KOPT-K1 (cell line): Measurements from ENCODE around the gene MMP19.
A peak's percentile ranks its signal among the peaks of the same experiment; 100 is the strongest.

Experiments
- H3K27ac ChIP-seq: fragments of 200-600 bp; sonication (generic); 2 replicates; pipeline ENCODE4 v1.5.1; 2016; ENCODE audit warnings: antibody characterized with exemption, mild to moderate bottlenecking, low read depth, low read length; ENCODE audit not compliant: poor library complexity, severe bottlenecking
- H3K36me3 ChIP-seq: fragments of 200-600 bp; sonication (generic); 2 replicates; pipeline ENCODE4 v1.5.1; 2017; ENCODE audit warnings: antibody characterized with exemption, mild to moderate bottlenecking, low read length, moderate library complexity; ENCODE audit not compliant: insufficient read depth
- H3K9me3 ChIP-seq: fragments of 200-600 bp; sonication (generic); 2 replicates; pipeline ENCODE4 v1.5.1; 2017; ENCODE audit warnings: antibody characterized with exemption, low read length, mild to moderate bottlenecking; ENCODE audit not compliant: insufficient read depth, poor library complexity, severe bottlenecking

Gene MMP19

DNA sequence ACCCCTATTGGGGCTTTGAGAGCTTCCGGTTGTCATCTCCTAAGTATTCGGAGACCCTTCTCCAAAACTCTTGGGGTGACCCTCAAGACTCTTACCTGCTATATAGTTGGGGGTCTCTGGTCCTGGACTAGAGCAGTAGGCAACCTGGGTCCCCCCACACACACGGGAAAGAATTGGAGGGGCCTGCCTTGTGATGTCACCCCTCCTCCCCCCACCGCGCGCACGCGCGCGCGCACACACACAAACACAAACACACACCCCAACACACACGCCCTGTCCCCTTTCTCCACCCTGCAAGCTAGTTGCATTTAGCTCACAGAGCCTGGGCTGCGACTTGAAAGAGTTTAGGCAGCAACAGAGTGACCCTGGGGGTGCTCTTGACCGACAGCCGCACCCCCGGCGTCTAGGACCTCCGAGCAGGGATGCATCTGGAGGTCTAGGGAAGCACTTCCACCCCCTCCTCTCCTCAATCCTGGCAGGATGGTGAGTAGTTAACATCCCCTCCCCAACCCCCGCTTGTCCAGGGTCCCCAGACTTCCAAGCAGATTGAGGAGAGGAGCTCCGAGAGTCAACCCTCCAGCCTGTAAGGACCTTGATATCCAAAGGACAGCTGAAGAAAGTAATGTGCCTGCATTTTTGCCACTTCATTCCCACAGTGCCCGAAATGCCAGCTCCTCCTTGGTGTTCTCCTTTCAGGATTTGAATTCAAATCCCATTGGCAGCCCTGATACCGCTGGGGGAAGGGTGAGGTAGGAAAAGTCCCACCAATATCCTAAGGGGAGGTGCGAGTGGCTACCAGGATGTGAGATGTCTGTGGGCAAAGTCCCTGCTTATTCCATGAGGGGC lies 11.9 kb downstream of the MMP19 start:
- Histone ChIP-seq H3K27ac (peak overlapping the region; percentile 84), H3K36me3 (peaks cover 18% of the 10 kb centered on the region), H3K9me3 (no peaks in the 10 kb centered on the region)

DNA sequence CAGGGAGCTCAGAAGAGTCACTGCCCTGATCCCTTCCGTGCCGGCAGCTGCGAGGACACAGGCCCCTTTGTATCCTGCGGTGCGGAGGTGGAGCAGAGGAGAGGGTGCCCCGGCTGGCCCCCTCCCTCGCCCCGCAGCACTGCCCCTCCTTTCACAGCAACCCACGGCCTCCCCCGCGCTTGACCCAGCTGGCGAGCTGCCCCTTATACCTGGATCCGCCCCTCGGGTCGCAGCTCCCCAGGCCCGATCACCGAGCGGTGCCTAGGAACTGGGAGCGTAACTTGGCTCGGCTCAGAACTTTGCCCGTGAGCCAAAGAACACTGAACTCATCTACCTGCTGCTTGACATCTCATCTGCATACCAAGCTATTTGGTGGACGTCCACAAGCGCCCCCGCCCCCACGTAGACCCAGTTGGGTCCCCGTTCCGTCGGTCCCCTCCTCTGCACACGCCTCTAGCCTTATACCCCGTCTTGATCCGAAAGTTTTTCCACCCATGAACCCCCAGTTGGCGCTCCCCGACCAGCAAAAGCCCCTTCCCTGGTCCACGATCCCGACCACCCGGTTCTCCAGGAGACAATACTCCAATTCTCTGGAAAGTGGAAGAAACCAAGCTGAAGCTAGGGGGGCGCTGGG lies 12.7 kb downstream of the MMP19 start:
- Histone ChIP-seq H3K36me3 (peaks cover 21% of the 10 kb centered on the region), H3K9me3 (no peaks in the 10 kb centered on the region), H3K27ac (peak overlapping the region; percentile 84)

DNA sequence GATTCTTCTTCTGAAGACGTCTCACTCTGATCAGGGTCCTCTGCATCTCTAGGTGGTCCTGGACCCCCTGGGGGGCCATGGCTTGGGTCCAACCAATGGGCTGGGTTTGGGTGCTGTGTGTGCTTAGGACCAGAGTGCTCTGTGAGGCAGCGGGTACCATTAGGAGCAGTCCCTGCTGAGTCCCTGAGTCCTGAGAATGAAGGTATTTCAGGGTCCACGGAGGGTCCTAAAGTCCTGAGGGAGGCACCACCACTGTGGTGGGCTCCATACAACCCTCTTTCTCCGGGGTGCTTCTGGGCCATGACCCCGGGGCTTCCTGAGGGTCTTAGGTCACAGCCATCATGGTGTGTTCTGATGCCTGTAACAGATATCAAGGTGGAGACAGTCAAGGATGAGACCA lies 14.4 kb downstream of the MMP19 start:
- H3K27ac ChIP-seq: peak overlapping the region; percentile 84
- peaks cover 38% of the 10 kb centered on the region for H3K36me3 ChIP-seq
- no peaks in the 10 kb centered on the region for H3K9me3 ChIP-seq

DNA sequence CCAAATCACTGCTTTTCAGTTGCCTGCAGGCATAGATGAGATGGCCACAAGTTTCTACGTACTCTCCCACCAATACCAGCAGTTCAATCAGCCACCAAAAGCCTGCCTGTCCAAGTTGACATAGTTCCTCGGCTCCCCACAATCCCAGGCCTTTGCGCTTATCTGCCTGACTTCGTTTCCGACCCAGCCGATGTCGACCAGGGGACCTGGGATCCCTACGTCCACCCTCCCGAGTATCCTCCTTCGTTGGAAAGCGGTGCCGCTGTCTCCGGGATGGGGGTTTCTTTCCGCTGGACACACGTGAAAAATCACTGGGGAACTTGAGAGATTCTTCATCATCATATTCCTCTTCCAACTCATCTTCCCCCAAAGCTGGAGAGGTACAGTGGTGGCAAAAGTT lies 14.9 kb downstream of the MMP19 start:
- peaks cover 44% of the 10 kb centered on the region for H3K36me3 ChIP-seq
- peak overlapping the region; percentile 84 for H3K27ac ChIP-seq
- H3K9me3 ChIP-seq: no peaks in the 10 kb centered on the region

DNA sequence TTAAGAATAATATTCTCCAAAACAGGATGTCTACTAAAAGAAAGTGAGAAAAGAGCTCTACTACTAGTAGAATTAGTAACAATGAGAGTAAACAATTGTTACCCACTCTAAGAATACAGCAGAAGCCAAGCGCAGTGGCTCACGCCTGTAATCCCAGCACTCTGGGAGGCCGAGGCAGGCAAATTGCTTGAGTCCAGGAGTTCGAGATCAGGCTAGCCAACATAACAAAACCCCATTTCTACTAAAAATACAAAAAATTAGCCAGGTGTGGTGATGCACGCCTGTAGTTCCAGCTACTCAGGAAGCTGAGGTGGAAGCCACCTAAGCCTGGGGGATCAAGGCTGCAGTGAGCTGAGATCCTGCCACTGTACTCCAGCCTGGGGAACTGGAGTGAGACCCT lies 18.0 kb downstream of the MMP19 start:
- Histone ChIP-seq H3K27ac (no peak overlapping the region), H3K9me3 (no peaks in the 10 kb centered on the region), H3K36me3 (peaks cover 74% of the 10 kb centered on the region)

DNA sequence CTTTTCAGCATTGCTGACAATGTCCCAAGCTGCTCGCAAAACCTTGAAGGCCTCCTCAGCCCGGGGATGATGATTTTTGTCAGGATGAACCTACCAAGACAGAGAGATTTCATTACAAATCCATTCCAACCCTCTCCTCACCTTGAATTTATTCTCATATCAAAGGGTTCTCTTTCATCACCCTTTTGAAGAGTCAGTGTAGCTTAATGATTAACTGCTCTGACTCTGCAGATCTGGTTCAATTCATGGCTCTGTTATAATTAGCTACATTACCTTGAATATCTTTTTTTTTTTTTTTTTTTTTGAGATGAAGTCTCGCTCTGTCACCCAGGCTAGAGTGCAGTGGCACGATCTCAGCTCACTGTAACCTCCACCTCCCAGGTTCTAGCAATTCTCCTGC lies 19.3 kb downstream of the MMP19 start:
- no peaks in the 10 kb centered on the region for H3K9me3 ChIP-seq
- H3K27ac ChIP-seq: no peak overlapping the region
- peaks cover 85% of the 10 kb centered on the region for H3K36me3 ChIP-seq

DNA sequence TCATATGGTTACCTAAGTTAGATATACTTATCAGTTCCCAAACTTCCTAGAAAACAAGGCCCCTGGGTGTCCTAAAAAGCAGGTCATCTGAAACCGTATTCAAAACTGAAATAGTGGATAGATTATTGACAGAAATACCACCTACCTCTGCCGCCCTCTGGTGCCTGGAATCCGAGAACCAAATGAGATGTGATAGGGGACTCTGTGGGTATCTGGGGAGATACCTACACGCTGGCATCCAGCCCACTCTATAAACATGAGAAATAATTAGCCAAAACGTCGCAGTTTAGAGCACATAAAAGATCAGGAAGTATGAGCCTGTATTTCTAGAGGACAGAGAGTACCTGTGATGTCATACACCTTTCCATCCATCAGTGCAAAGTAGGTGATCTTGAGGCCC lies 20.5 kb downstream of the MMP19 start:
- Histone ChIP-seq H3K9me3 (no peaks in the 10 kb centered on the region), H3K36me3 (peaks cover 73% of the 10 kb centered on the region), H3K27ac (no peak overlapping the region)

DNA sequence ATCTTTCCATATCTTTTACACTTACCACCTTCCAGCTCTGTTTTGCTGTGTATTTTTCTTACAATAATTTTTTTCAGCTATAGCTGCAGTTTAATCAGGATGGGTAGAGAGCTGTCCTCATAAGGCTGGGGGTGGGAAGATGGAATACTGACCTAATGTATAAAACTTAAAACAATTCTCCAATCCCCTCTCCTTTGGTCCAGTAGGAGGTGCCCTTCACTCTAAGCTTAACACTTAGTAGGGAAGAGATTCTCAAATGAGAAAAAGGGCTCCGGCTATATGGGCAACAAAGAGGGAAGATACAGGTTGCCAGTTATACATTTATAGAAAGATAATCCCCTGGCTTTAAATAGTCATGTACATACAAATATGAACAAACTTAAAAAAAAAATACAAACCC lies 22.1 kb downstream of the MMP19 start:
- H3K9me3 ChIP-seq: no peaks in the 10 kb centered on the region
- peaks cover 70% of the 10 kb centered on the region for H3K36me3 ChIP-seq
- H3K27ac ChIP-seq: no peak overlapping the region

DNA sequence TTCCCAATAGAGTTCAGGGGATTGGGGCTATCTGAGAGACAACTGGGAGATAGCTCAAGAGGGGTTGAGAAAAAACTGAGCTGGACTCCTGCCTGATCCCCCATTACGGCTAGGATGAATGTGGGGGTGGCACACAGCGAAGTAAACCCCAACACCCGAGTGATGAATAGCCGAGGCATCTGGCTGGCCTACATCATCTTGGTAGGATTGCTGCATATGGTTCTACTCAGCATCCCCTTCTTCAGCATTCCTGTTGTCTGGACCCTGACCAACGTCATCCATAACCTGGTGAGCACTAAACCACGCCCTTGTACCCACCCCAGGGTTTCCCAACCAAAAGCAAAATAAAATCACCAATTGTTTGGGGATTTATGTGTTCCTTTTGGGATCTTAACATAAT lies 23.9 kb downstream of the MMP19 start:
- Histone ChIP-seq H3K27ac (peak overlapping the region; percentile 80), H3K36me3 (peaks cover 73% of the 10 kb centered on the region), H3K9me3 (no peaks in the 10 kb centered on the region)

DNA sequence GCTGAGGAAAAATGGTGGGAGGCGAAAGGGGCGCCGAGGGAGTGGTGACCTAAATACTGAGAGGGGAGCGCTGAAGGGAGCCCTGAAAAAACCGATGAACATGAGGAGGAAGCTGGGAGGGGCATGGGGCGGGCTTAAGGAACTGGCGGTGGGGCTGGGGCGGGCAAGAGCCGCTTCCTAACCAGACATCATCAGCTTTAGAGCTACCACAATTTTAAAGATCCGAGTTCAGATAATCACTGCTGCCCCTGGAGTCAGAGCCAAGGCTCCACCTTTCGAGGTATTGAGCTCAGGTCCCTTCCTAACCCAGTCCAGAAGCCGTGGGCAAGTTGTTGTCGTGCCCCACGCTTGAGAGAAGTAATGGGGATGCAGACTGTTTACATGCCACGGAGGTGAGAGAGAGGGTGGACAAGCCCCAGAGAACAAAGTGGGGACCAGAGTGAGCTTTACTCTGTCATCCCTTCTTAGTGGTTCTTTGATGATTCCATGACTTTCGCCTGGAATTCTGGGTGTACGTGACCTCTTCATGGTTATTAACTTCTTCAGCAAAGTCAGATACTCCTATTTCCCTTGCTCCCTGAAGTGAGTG lies 24.5 kb downstream of the MMP19 start:
- Histone ChIP-seq H3K36me3 (peaks cover 73% of the 10 kb centered on the region), H3K9me3 (no peaks in the 10 kb centered on the region), H3K27ac (peak overlapping the region; percentile 80)

DNA sequence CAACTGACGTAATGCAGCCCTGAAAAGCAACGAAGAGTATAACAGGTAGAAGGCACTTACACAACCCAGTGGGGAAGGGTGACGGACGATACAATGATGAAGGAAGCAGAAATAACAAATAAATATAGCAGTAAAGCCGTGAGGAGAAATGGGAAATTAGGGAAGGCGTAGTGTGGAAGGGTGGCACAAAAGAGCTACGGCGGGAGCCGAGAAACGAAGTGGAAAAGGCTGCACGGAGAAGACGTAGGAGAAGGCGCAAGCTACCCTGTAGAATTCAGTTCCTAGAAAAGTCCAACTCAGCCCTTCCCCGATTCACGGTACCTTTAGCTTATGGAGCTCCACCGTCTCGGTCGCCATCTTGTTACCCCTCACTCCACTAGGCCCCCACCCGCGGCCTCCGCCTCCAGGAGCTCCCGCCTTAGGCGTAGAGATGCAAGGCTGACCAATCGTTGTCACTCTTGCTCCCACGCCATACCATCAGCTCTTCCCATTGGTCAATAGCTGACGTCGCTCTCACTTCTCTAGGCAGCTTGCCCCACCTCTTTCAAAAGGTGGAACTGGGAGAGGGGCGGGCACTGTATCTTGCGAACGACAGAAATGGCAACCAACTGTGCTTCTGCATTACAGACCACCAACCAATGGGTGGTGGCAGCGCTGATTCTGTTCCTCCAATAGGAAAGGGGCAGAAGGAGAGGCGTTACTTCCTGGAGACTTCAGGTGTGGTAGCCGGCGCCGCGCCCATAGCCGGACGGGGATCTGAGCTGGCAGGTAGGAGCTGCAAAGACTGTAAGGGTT lies 25.2 kb downstream of the MMP19 start, which contains the start of the genes ORMDL2 and SARNP:
TSS of gene ORMDL2 (plus strand) at position 697 of the 795 bp plus-strand sequence. CDS start 959 bp downstream, outside the sequence.
TSS of gene SARNP (minus strand) at position 380 of the 795 bp plus-strand sequence. CDS start at position 357, 23 bp downstream.
- Histone ChIP-seq H3K36me3 (peaks cover 73% of the 10 kb centered on the region), H3K27ac (peak within 1 kb of the TSS; percentile 80), H3K9me3 (no peaks in the 10 kb centered on the region)

DNA sequence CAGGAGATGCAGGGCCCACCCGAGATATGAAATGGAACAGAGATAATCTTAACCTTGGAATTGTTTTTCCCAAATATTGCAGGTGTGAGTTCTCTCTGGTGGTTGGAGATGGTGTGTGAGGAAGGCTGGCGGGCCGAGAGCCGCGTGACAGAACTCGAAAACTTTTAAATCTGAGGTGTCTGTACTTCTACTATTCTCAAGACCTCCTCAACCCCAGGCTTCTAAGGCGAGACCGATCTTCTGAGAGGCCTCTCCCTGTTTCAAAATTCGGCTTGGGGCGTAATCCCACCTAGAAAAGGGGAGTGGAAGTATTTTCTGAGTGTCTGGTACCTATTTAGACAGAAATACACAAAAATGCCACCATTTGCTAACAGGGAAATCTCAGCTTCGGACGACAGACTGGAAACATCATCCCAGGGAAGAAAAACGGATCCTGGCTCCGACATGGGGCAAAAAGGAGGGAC lies 25.8 kb downstream of the MMP19 start:
- H3K36me3 ChIP-seq: peaks cover 73% of the 10 kb centered on the region

DNA sequence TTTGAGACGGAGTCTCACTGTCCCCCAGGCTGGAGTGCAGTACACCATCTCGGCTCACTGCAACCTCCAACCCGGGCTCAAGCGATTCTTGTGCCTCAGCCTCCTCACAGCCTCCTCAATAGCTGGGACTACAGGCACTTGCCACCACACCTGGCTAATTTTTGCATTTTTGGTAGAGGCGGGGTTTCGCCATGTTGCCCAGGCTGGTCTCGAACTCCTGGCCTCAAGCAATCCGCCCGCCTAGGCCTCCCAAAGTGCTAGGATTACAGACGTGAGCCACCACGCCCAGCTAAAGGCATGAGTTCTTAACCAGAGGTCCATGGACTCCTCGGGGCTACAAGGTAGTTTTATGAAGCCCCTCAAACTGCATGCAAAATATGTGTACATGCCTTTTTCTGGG lies 27.3 kb downstream of the MMP19 start:
- Histone ChIP-seq H3K9me3 (no peaks in the 10 kb centered on the region), H3K36me3 (peaks cover 71% of the 10 kb centered on the region), H3K27ac (no peak overlapping the region)

More for the DNA sequence above, 25.8 kb downstream of the MMP19 start:
- Histone ChIP-seq H3K9me3 (no peaks in the 10 kb centered on the region), H3K27ac (peak overlapping the region; percentile 80)

DNA sequence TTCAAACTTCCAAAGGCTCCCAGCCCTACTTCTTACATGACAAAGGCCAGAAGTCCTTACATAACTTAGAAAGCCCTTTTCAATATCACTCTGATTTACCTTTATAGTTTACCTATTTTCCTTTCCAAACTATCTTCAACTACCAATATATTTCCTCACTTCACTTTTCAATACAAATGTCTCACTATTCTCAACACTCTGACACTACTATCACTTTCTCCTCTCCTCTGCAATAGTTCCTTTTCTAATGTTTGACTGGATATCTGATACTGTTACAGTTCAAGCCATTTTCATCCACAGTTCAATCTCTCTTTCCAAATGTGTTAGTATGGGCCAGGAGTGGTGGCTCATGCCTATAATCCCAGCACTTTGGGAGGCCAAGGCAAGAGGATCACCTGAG lies 28.5 kb downstream of the MMP19 start:
- no peak overlapping the region for H3K27ac ChIP-seq
- H3K9me3 ChIP-seq: no peaks in the 10 kb centered on the region
- peaks cover 71% of the 10 kb centered on the region for H3K36me3 ChIP-seq
